ENCODE measurements around the gene ESYT2. TPM values are rescaled to one million over a fixed set of nuclear protein-coding genes. Genes with fewer than 3 reads are reported as not detected.

The ESYT2 gene
- polyA plus RNA-seq, 3 donors, result 14.0 to 24.1 (median 22.0) TPM

GRCh38 chr7:158684329-158684728 lies 145.0 kb downstream of the ESYT2 start:
- no peak overlapping the region for H3K27ac Mint-ChIP-seq
- WGBS (ENCODE audit: insufficient coverage), result no CpG with 5 or more reads among the region's 1 CpG
- DNase-seq, result no peak
- no peak overlapping the region for H3K4me3 Mint-ChIP-seq
- Histone ChIP-seq H3K4me2 (replicated peaks; ENCODE audit: extremely low read depth, low read length, poor library complexity, severe bottlenecking) (no peak overlapping the region), H2AFZ (ENCODE audit: insufficient read depth, low read depth, low read length, poor library complexity, severe bottlenecking) (no peak overlapping the region), H3K4me3 (replicated peaks in 1 of 3; ENCODE audit: low read depth in 2 of 3, low read length in 3 of 3) (no peak overlapping the region), H3K4me1 (ENCODE audit: control insufficient read depth in 1 of 2, insufficient read depth in 2 of 2, low read length in 2 of 2) (no peaks in the 10 kb centered on the region), H3K79me2 (ENCODE audit: insufficient read depth, low read length) (no peaks in the 10 kb centered on the region), H3K27ac (ENCODE audit: low read depth in 1 of 2, low read length in 2 of 2) (no peak overlapping the region), H4K20me1 (ENCODE audit: insufficient read depth, low read length) (no peaks in the 10 kb centered on the region), H3K9ac (ENCODE audit: insufficient read depth, low read length, poor library complexity, severe bottlenecking) (no peak overlapping the region), H3K9me3 (replicated peaks in 1 of 2; ENCODE audit: control insufficient read depth in 1 of 2, insufficient read depth in 1 of 2, low read length in 2 of 2) (no peaks in the 10 kb centered on the region), H3K36me3 (replicated peaks in 1 of 2; ENCODE audit: control insufficient read depth in 1 of 2, insufficient read depth in 2 of 2, low read length in 2 of 2) (peaks cover 80 to 94% of the 10 kb centered on the region in 2 donors), H3K27me3 (ENCODE audit: control insufficient read depth in 2 of 2, insufficient read depth in 2 of 2, low read length in 2 of 2) (no peaks in the 10 kb centered on the region)
- no peak for TF ChIP-seq CTCF (IDR thresholded peaks at IDR 0.05)
- no peaks in the 10 kb centered on the region for H3K4me1 Mint-ChIP-seq
- H3K36me3 Mint-ChIP-seq, result peaks cover 61 to 79% of the 10 kb centered on the region in 2 donors
- peaks cover 0 to 1% (median 0%) of the 10 kb centered on the region in 3 donors for H3K27me3 Mint-ChIP-seq (ENCODE audit: low read depth in 3 of 3)
- H3K9me3 Mint-ChIP-seq, result no peaks in the 10 kb centered on the region
- intact Hi-C loops (cut with micrococcal nuclease), result no loop called here

- Histone ChIP-seq H3K27ac (ENCODE audit: low read depth in 1 of 2, low read length in 2 of 2) (peak overlapping the region in 1 of 2 donors; percentile 7), H3K36me3 (replicated peaks in 1 of 2; ENCODE audit: control insufficient read depth in 1 of 2, insufficient read depth in 2 of 2, low read length in 2 of 2) (peaks cover 82 to 96% of the 10 kb centered on the region in 2 donors), H3K79me2 (ENCODE audit: insufficient read depth, low read length) (peaks cover 3% of the 10 kb centered on the region), H3K9me3 (replicated peaks in 1 of 2; ENCODE audit: control insufficient read depth in 1 of 2, insufficient read depth in 1 of 2, low read length in 2 of 2) (no peaks in the 10 kb centered on the region), H3K4me2 (replicated peaks; ENCODE audit: extremely low read depth, low read length, poor library complexity, severe bottlenecking) (no peak overlapping the region), H2AFZ (ENCODE audit: insufficient read depth, low read depth, low read length, poor library complexity, severe bottlenecking) (no peak overlapping the region), H3K4me3 (replicated peaks in 1 of 3; ENCODE audit: low read depth in 2 of 3, low read length in 3 of 3) (no peak overlapping the region), H3K27me3 (ENCODE audit: control insufficient read depth in 2 of 2, insufficient read depth in 2 of 2, low read length in 2 of 2) (no peaks in the 10 kb centered on the region), H3K9ac (ENCODE audit: insufficient read depth, low read length, poor library complexity, severe bottlenecking) (no peak overlapping the region), H4K20me1 (ENCODE audit: insufficient read depth, low read length) (no peaks in the 10 kb centered on the region), H3K4me1 (ENCODE audit: control insufficient read depth in 1 of 2, insufficient read depth in 2 of 2, low read length in 2 of 2) (no peaks in the 10 kb centered on the region)
- TF ChIP-seq CTCF (IDR thresholded peaks at IDR 0.05), result no peak
- no CpG with 5 or more reads among the region's 2 CpGs for WGBS (ENCODE audit: insufficient coverage)
- Mint-ChIP-seq H3K4me1 (no peaks in the 10 kb centered on the region), H3K9me3 (no peaks in the 10 kb centered on the region), H3K27me3 (ENCODE audit: low read depth in 3 of 3) (peaks cover 0 to 1% (median 0%) of the 10 kb centered on the region in 3 donors), H3K36me3 (peaks cover 61 to 80% of the 10 kb centered on the region in 2 donors), H3K27ac (peak overlapping the region in 2 of 7 donors; percentile 69 to 77), H3K4me3 (no peak overlapping the region)
- DNase-seq, result no peak
- intact Hi-C loops (cut with micrococcal nuclease), result no loop called here
Observed at GRCh38 chr7:158683541-158683940, 145.8 kb downstream of the ESYT2 start.

All from CD14-positive monocyte (primary cell).